Measurements from ENCODE around the gene STXBP5. TPM values are rescaled to one million over a fixed set of nuclear protein-coding genes. Genes with fewer than 3 reads are reported as not detected.

Gene STXBP5
- total and polyA plus RNA-seq, 2 of the 13 experiments (the other 11 are each of a cell fraction or from before 2014, with no cell fraction given): 8.8 to 19.4 TPM

GRCh38 chr6:147204060-147204785 is at the start of gene STXBP5 (continued):
- TF ChIP-seq ZFP91 (CRISPR knock-in tag; IDR thresholded peaks at IDR 0.05; ENCODE audit: borderline replicate concordance): peak; percentile 69
- TF ChIP-seq SRY (CRISPR knock-in tag; IDR thresholded peaks at IDR 0.05): peak; percentile 28; the same call in 1 of the 2 replicates
- 0 out of 2 replicates have a peak, but pooled peaks have one; percentile 27 for TF ChIP-seq ZNF850 (CRISPR knock-in tag; conservative IDR thresholded peaks at IDR 0.05)
- no peak for TF ChIP-seq ZNF772 (CRISPR knock-in tag; IDR thresholded peaks at IDR 0.05)
- TF ChIP-seq THRA (CRISPR knock-in tag; IDR thresholded peaks at IDR 0.05; ENCODE audit: borderline replicate concordance): no peak
- no peak for TF ChIP-seq PTBP1 (IDR thresholded peaks at IDR 0.05; ENCODE audit: low read depth, low read length, poor library complexity, severe bottlenecking)
- TF ChIP-seq ATF7-NPFF (CRISPR knock-in tag; IDR thresholded peaks at IDR 0.05; ENCODE audit: low read depth): 0 out of 2 replicates have a peak, but pooled peaks have one; percentile 29
- TF ChIP-seq ZNF564 (CRISPR knock-in tag; IDR thresholded peaks at IDR 0.05): peak; percentile 35; the same call in 1 of the 2 replicates
- no peak for TF ChIP-seq TFE3 (CRISPR knock-in tag; IDR thresholded peaks at IDR 0.05)
- TF ChIP-seq ZNF776 (CRISPR knock-in tag; IDR thresholded peaks at IDR 0.05): no peak
- TF ChIP-seq ZSCAN22 (CRISPR knock-in tag; IDR thresholded peaks at IDR 0.05): no peak
- no peak for TF ChIP-seq MIXL1 (CRISPR knock-in tag; IDR thresholded peaks at IDR 0.05)
- no peak for TF ChIP-seq ZFP62 (CRISPR knock-in tag; IDR thresholded peaks at IDR 0.05)
- peak; percentile 49 for TF ChIP-seq ZEB1 (IDR thresholded peaks at IDR 0.05; ENCODE audit: insufficient replicate concordance, low read depth)
- no peak for TF ChIP-seq NFRKB (IDR thresholded peaks at IDR 0.05)
- TF ChIP-seq PBX3 (CRISPR knock-in tag; IDR thresholded peaks at IDR 0.05; ENCODE audit: borderline replicate concordance): no peak
- TF ChIP-seq HNF1B (CRISPR knock-in tag; IDR thresholded peaks at IDR 0.05): no peak; the same call in 1 of the 2 replicates
- TF ChIP-seq NONO (IDR thresholded peaks at IDR 0.05): no peak
- 0 out of 2 replicates have a peak, but pooled peaks have one; percentile 7 for TF ChIP-seq NONO (CRISPR knock-in tag; conservative IDR thresholded peaks at IDR 0.05)
- 0 out of 2 replicates have a peak, but pooled peaks have one; percentile 71 for TF ChIP-seq NR3C1 (CRISPR knock-in tag; IDR thresholded peaks at IDR 0.05)
- no peak; the same call in 1 of the 2 replicates for TF ChIP-seq SIN3A (IDR thresholded peaks at IDR 0.05; ENCODE audit: borderline replicate concordance, low read depth, low read length)
